Lower leg skin (tissue), 3 donors: ENCODE data around the gene VPS51.

Experiments used
- CTCF ChIP-seq, 3 donors: fragments of 450-650 bp; IDR thresholded peaks; one replicate each; pipeline ENCODE4 v1.5.1; 2016; ENCODE audit warnings: antibody characterized with exemption in 3 of 3, mild to moderate bottlenecking in 3 of 3, moderate library complexity in 2 of 3
- POLR2A ChIP-seq, 2 donors: fragments of 450-650 bp; IDR thresholded peaks; one replicate each; pipeline ENCODE4 v1.6.1; 2016 to 2017; ENCODE audit warnings: antibody characterized with exemption in 2 of 2, mild to moderate bottlenecking in 1 of 2, moderate library complexity in 1 of 2

GRCh38 chr11:65102142-65103095 is 6.4 kb downstream of the VPS51 start:
- no peak for TF ChIP-seq CTCF (IDR thresholded peaks at IDR 0.05)
- TF ChIP-seq POLR2A (IDR thresholded peaks at IDR 0.05): no peak
